DND-41 (cell line): Measurements from ENCODE around the gene TXNRD1.

Experiments used
- ATAC-seq: fragments of 200-7000 bp; cut with Tn5 transposase; 3 replicates; pipeline ENCODE4 v1.9.1; 2021; ENCODE audit warnings: low read depth; ENCODE audit not compliant: insufficient read depth
- DNase-seq: peaks from one replicate; pipeline ENCODE4 v3.0.0-alpha.2; 2020
- H2AFZ ChIP-seq: 2 replicates; pipeline ENCODE4 v1.6.0; 2012; ENCODE audit warnings: low read depth, low read length
- H3K27ac ChIP-seq: 2 replicates; pipeline ENCODE4 v1.5.1; 2012; ENCODE audit warnings: low read length, inconsistent platforms
- H3K27me3 ChIP-seq: fragments of 200-600 bp; sonication (generic); 2 replicates; pipeline ENCODE4 v1.6.0; 2012; ENCODE audit warnings: low read length, mild to moderate bottlenecking, inconsistent platforms; ENCODE audit not compliant: insufficient read depth, poor library complexity
- H3K36me3 ChIP-seq: 2 replicates; pipeline ENCODE4 v1.5.1; 2012; ENCODE audit warnings: low read length, inconsistent platforms; ENCODE audit not compliant: insufficient read depth
- H3K4me1 ChIP-seq: 2 replicates; pipeline ENCODE4 v1.5.1; 2012; ENCODE audit warnings: mild to moderate bottlenecking, low read length; ENCODE audit not compliant: insufficient read depth
- H3K4me2 ChIP-seq: 2 replicates; pipeline ENCODE4 v1.6.0; 2012; ENCODE audit warnings: mild to moderate bottlenecking, moderate library complexity, low read length, inconsistent platforms; ENCODE audit not compliant: insufficient read depth
- H3K4me3 ChIP-seq, 2 experiments: fragments of 200-600 bp in 1 of 2; shearing (Covaris generic) in 1 of 2; 2 replicates each; pipeline ENCODE4 v1.5.1; 2012 to 2016; ENCODE audit warnings: inconsistent platforms in 2 of 2, low read length in 2 of 2, mild to moderate bottlenecking in 2 of 2, low read depth in 1 of 2, moderate library complexity in 1 of 2
- H3K79me2 ChIP-seq: 2 replicates; pipeline ENCODE4 v1.6.0; 2012; ENCODE audit warnings: low read length, inconsistent platforms; ENCODE audit not compliant: insufficient read depth
- H3K9ac ChIP-seq: 2 replicates; pipeline ENCODE4 v1.6.0; 2012; ENCODE audit warnings: low read depth, mild to moderate bottlenecking, inconsistent platforms, low read length, moderate library complexity
- H3K9me3 ChIP-seq: 2 replicates; pipeline ENCODE4 v1.5.1; 2012; ENCODE audit warnings: low read length, moderate library complexity, mild to moderate bottlenecking, inconsistent platforms; ENCODE audit not compliant: insufficient read depth, severe bottlenecking
- H4K20me1 ChIP-seq: 2 replicates; pipeline ENCODE4 v1.6.0; 2012; ENCODE audit warnings: low read length; ENCODE audit not compliant: insufficient read depth
- CTCF ChIP-seq: IDR thresholded peaks from 2 replicates; pipeline ENCODE4 v1.5.1; 2012; ENCODE audit warnings: borderline replicate concordance, low read length, moderate library complexity, mild to moderate bottlenecking; ENCODE audit not compliant: poor library complexity, severe bottlenecking; ENCODE audit errors: extremely low read depth
- EZH2 ChIP-seq: IDR thresholded peaks from 3 replicates; pipeline ENCODE4 v1.6.1; 2012; ENCODE audit warnings: borderline replicate concordance, low read depth, mild to moderate bottlenecking, moderate library complexity, low read length, inconsistent platforms; ENCODE audit not compliant: severe bottlenecking

Gene TXNRD1

DNA sequence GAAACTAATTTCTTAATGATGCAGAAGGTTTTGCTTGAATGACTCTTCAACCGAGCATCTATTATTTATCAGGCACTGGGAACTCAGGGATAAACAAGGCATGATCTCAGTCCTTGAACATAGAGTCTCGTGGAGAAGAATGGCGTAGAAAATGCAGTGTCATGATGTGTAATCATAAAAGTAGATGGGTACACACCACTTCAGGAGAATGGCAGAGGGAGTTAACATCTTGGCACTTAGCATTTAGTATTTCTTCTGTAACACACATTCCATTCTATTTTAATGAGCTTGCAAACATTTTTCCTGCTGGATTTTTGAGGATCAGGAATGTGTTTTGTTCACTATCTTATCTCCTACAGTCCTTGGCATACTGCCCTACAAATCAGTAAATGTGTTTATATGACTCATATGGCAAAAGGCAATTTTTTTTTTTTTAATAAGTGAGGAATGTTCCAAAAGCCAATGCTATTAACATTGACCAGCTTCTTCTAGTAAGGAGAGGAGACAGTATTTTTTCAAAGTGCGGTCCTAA is 3.8 kb downstream of the TXNRD1 start:
- TF ChIP-seq EZH2 (no peak), CTCF (no peak)
- Histone ChIP-seq H3K36me3 (no peaks in the 10 kb centered on the region), H3K27ac (no peak overlapping the region), H3K27me3 (no peaks in the 10 kb centered on the region), H3K4me2 (no peak overlapping the region), H2AFZ (no peak overlapping the region), H4K20me1 (no peaks in the 10 kb centered on the region), H3K4me3 (no peak overlapping the region), H3K9ac (no peak overlapping the region), H3K4me1 (peaks cover 10% of the 10 kb centered on the region), H3K9me3 (no peaks in the 10 kb centered on the region), H3K79me2 (no peaks in the 10 kb centered on the region)
- DNase-seq (no peak), ATAC-seq (no peak)

GRCh38 chr12:104219908-104220404 is 4.4 kb downstream of the TXNRD1 start:
- Histone ChIP-seq H3K27me3 (no peaks in the 10 kb centered on the region), H3K4me2 (no peak overlapping the region), H4K20me1 (no peaks in the 10 kb centered on the region), H3K36me3 (no peaks in the 10 kb centered on the region), H3K9ac (no peak overlapping the region), H2AFZ (no peak overlapping the region), H3K4me3 (no peak overlapping the region), H3K9me3 (no peaks in the 10 kb centered on the region), H3K27ac (no peak overlapping the region), H3K79me2 (no peaks in the 10 kb centered on the region), H3K4me1 (peaks cover 10% of the 10 kb centered on the region)
- peak; percentile 54 for DNase-seq
- TF ChIP-seq EZH2 = no peak
- TF ChIP-seq CTCF = no peak
- ATAC-seq = peak; percentile 92

DNA sequence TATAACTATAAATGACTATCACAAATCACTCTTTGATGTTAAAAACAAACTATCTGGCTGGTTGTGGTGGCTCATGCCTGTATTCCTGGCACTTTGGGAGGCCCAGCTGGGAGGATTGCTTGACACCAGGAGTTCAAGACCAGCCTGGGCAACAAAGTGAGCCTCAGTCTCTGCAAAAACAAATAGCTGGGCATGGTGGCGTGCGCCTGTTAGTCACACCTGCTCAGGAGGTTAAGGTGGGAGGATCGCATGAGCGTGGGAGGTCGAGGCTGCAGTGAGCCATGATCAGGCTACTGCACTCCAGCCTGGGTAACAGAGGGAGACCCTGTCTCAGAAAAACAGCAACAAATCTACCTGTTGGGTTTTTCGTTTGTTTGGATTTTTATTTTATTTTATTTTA is 5.4 kb downstream of the TXNRD1 start:
- Histone ChIP-seq H3K9ac (no peak overlapping the region), H3K27me3 (no peaks in the 10 kb centered on the region), H3K4me1 (peaks cover 10% of the 10 kb centered on the region), H3K4me3 (no peak overlapping the region), H2AFZ (no peak overlapping the region), H3K9me3 (no peaks in the 10 kb centered on the region), H3K4me2 (no peak overlapping the region), H4K20me1 (no peaks in the 10 kb centered on the region), H3K27ac (no peak overlapping the region), H3K79me2 (no peaks in the 10 kb centered on the region), H3K36me3 (no peaks in the 10 kb centered on the region)
- no peak for DNase-seq
- no peak for ATAC-seq
- TF ChIP-seq EZH2 (no peak), CTCF (no peak)

DNA sequence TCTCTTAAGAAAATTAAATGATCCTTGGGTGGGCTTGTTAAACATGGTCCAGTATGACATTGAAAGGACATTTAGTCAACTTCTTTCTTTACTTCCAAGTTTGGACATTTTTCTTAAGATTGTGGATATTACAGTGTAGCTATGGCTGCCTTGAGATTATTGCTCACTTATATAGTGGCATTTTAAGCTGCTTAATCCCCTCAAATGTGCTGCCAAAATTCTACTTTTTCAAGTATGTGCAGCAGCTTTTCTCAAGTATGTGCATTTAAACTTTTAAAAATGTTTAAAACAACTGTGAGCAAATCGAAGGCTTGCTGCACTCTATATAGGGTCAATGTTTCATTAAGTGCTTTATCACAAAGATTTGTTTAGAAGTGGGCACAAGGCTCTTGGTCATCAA is 7.4 kb downstream of the TXNRD1 start:
- ATAC-seq (no peak), DNase-seq (no peak)
- no peak overlapping the region for H3K27ac ChIP-seq
- H3K9me3 ChIP-seq = no peaks in the 10 kb centered on the region
- H3K4me3 ChIP-seq = no peak overlapping the region
- H3K27me3 ChIP-seq = no peaks in the 10 kb centered on the region
- no peak overlapping the region for H2AFZ ChIP-seq
- no peaks in the 10 kb centered on the region for H4K20me1 ChIP-seq
- H3K9ac ChIP-seq = no peak overlapping the region
- no peak for TF ChIP-seq EZH2
- no peak for TF ChIP-seq CTCF
- no peaks in the 10 kb centered on the region for H3K36me3 ChIP-seq
- H3K4me1 ChIP-seq = peaks cover 10% of the 10 kb centered on the region
- no peaks in the 10 kb centered on the region for H3K79me2 ChIP-seq
- no peak overlapping the region for H3K4me2 ChIP-seq
